Measurements from ENCODE around the gene SEC23IP.

The SEC23IP gene

GRCh38 chr10:119991066-119991465 lies 98.5 kb downstream of the SEC23IP start:
- TF ChIP-seq CTCF (IDR thresholded peaks at IDR 0.05; ENCODE audit: low read depth, low read length) = no peak
- no peak overlapping the region for H3K4me3 ChIP-seq (replicated peaks in 1 of 2; ENCODE audit: low read depth in 2 of 2, low read length in 2 of 2)
- no peak for DNase-seq (ENCODE audit: low read depth in 2 of 2)

- DNase-seq (ENCODE audit: low read depth in 2 of 2) = no peak
- H3K4me3 ChIP-seq (replicated peaks in 1 of 2; ENCODE audit: low read depth in 2 of 2, low read length in 2 of 2) = no peak overlapping the region
- no peak for TF ChIP-seq CTCF (IDR thresholded peaks at IDR 0.05; ENCODE audit: low read depth, low read length)
These were observed 99.3 kb downstream of the SEC23IP start for GRCh38 chr10:119991816-119992215.
